HCT116 (cell line): ENCODE data around the gene PDE6D.

Source experiments
- CTCF ChIP-seq, 3 experiments: fragments of 200-600 bp in 1 of 3; sonication (generic) in 1 of 3; IDR thresholded peaks in 2 of 3; conservative IDR thresholded peaks in 1 of 3; 2 replicates each; pipeline ENCODE4 v1.5.1; 2012 to 2017; ENCODE audit warnings: low read depth in 2 of 3, low read length in 2 of 3, antibody characterized with exemption in 1 of 3, borderline replicate concordance in 1 of 3, control low read depth in 1 of 3, mild to moderate bottlenecking in 1 of 3, mixed read lengths in 1 of 3, mixed run types in 1 of 3, moderate library complexity in 1 of 3; ENCODE audit not compliant: insufficient read depth in 1 of 3
- FOSL1 ChIP-seq: IDR thresholded peaks from 2 replicates; pipeline ENCODE4 v1.6.1; 2012; ENCODE audit warnings: low read depth

GRCh38 chr2:231791107-231791506 lies 10.0 kb upstream of the PDE6D start:
- TF ChIP-seq FOSL1 (no peak), CTCF (IDR thresholded peaks at IDR 0.05 in 2 of 3, conservative IDR thresholded peaks at IDR 0.05 in 1 of 3; ENCODE audit: borderline replicate concordance in 1 of 3, insufficient read depth in 1 of 3, low read depth in 2 of 3, low read length in 2 of 3) (no peak)
